Measurements from ENCODE around the gene SDK1.

- no peak for TF ChIP-seq CTCF (conservative IDR thresholded peaks at IDR 0.05; ENCODE audit: low read length)
- no peak for TF ChIP-seq EZH2phosphoT487 (IDR thresholded peaks at IDR 0.05; ENCODE audit: borderline replicate concordance, low read depth, low read length)
Measured at GRCh38 chr7:3705258-3705657, 404.2 kb downstream of the SDK1 start.

Data from OCI-LY7 (cell line).